GM10847 (cell line): ENCODE measurements around the gene POMGNT1.

Experiments used
- POLR2A ChIP-seq: IDR thresholded peaks from 2 replicates; pipeline ENCODE4 v1.6.1; 2011; ENCODE audit not compliant: insufficient read length; ENCODE audit errors: extremely low read depth

The POMGNT1 gene

DNA sequence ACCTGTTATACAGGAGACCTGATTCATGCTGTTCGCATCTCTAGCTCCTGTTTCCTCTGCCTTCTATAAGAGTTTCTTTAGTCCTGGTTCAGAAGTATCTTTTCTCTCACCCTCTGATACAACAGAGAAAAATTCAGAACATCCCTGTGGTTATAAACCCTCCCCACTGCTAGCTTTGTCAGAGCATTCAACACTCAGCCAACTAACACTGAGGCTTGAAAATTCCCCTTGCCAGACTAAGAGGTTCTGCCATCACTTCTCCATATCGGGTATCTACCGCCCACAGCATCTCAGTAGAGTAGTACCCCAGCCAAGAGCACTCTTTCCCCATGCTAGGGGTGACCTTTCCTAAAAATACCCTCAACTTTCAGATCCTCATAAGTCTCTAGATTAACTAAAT, 46.2 kb downstream of the POMGNT1 start:
- no peak for TF ChIP-seq POLR2A

- TF ChIP-seq POLR2A, result no peak
These were observed 48.1 kb downstream of the POMGNT1 start for GRCh38 chr1:46150085-46150484.

GRCh38 chr1:46148318-46148717, 49.9 kb downstream of the POMGNT1 start:
- no peak for TF ChIP-seq POLR2A
